HepG2 (cell line): ENCODE data around the gene TANGO6. TPM values are rescaled to one million over a fixed set of nuclear protein-coding genes. Genes with fewer than 3 reads are reported as not detected.

ENCODE experiments used
- EP300 ChIP-seq, 3 experiments: sonication (generic) in 1 of 3; formaldehyde crosslinking in 1 of 3; IDR thresholded peaks; 2 replicates each; pipeline versions ENCODE4 v1.5.1 to v1.6.1; 2011 to 2020; ENCODE audit warnings: low read depth in 2 of 3, low read length in 2 of 3, borderline replicate concordance in 1 of 3, improper control_type of control experiment in 1 of 3, mild to moderate bottlenecking in 1 of 3, missing genetic modification reagents in 1 of 3, moderate library complexity in 1 of 3
- GATA4 ChIP-seq: sonication (generic); IDR thresholded peaks from 2 replicates; pipeline ENCODE4 v1.6.1; 2016; ENCODE audit warnings: antibody characterized with exemption, low read depth, borderline replicate concordance
- MYPOP ChIP-seq: sonication (generic); formaldehyde crosslinking; IDR thresholded peaks from 2 replicates; pipeline ENCODE4 v1.8.1; 2023; ENCODE audit warnings: mild to moderate bottlenecking, moderate library complexity, missing genetic modification reagents
- RERE ChIP-seq: IDR thresholded peaks from 2 replicates; pipeline ENCODE4 v1.6.1; 2016; ENCODE audit warnings: low read depth, missing genetic modification reagents, missing compliant biosample characterization
- REST ChIP-seq, 2 experiments: IDR thresholded peaks; 2 replicates each; pipeline ENCODE4 v1.6.1; 2011 to 2012; ENCODE audit warnings: low read length in 2 of 2, borderline replicate concordance in 1 of 2, low read depth in 1 of 2, mild to moderate bottlenecking in 1 of 2, moderate library complexity in 1 of 2
- ZFP36 ChIP-seq: fragments of 150-350 bp; IDR thresholded peaks from 2 replicates; pipeline ENCODE4 v1.6.1; 2018; ENCODE audit warnings: borderline replicate concordance, low read length, low read depth; ENCODE audit not compliant: partially characterized antibody
- ZNF234 ChIP-seq: sonication (generic); formaldehyde crosslinking; conservative IDR thresholded peaks from 2 replicates; pipeline ENCODE4 v1.5.1; 2020; ENCODE audit warnings: mild to moderate bottlenecking, missing genetic modification reagents
- ZNF317 ChIP-seq: sonication (generic); formaldehyde crosslinking; IDR thresholded peaks from 2 replicates; pipeline ENCODE4 v1.5.0; 2020; ENCODE audit warnings: mild to moderate bottlenecking, missing genetic modification reagents
- ZNF614 ChIP-seq: IDR thresholded peaks from 2 replicates; pipeline ENCODE4 v1.6.1; 2018; ENCODE audit warnings: missing biosample characterization, missing genetic modification reagents, inconsistent platforms, borderline replicate concordance
- ZNF687 ChIP-seq: sonication (generic); formaldehyde crosslinking; IDR thresholded peaks from 2 replicates; pipeline ENCODE4 v1.5.1; 2020; ENCODE audit warnings: mild to moderate bottlenecking, missing genetic modification reagents, moderate library complexity
- ZNF780A ChIP-seq: sonication (generic); formaldehyde crosslinking; IDR thresholded peaks from 2 replicates; pipeline ENCODE4 v1.8.0; 2022; ENCODE audit warnings: mild to moderate bottlenecking, missing genetic modification reagents, moderate library complexity
- ZSCAN21 ChIP-seq: sonication (generic); formaldehyde crosslinking; IDR thresholded peaks from 2 replicates; pipeline ENCODE4 v1.8.0; 2022; ENCODE audit warnings: mild to moderate bottlenecking, missing genetic modification reagents, moderate library complexity, borderline replicate concordance
- polyA plus RNA-seq, 8 experiments: library from polyadenylated mRNA; depleted of rRNA in 3 of 8; stranded (reverse) in 7 of 8; unstranded in 1 of 8; fragments of >200 nt; fragmentation: Illumina TruSeq in 4 of 8; extraction: Trizol in 4 of 8; gene quantifications; 2 replicates each; pipeline versions ENCODE4 v1.2.1 to v1.2.3, GENCODE V29; 2011 to 2016; ENCODE audit warnings: low read depth in 4 of 8, missing spikeins in 1 of 8, mixed read lengths in 1 of 8; ENCODE audit not compliant: insufficient read depth in 1 of 8
- total RNA-seq, 5 experiments: library from RNA; depleted of rRNA; stranded (reverse); fragments of >200 nt; fragmentation: Illumina TruSeq; extraction: Trizol; gene quantifications; 2 replicates each; pipeline ENCODE4 v1.2.3, GENCODE V29; 2016; ENCODE audit warnings: low read depth in 1 of 5

The TANGO6 gene
- total and polyA plus RNA-seq, 2 of the 13 experiments (the other 11 are each of a cell fraction or from before 2014, with no cell fraction given), result 7.2 to 13.3 TPM

- peak; percentile 94 for TF ChIP-seq ZNF687 (CRISPR knock-in tag)
- no peak for TF ChIP-seq ZNF234 (CRISPR knock-in tag)
- TF ChIP-seq MYPOP (CRISPR knock-in tag), result peak; percentile 92
- no peak for TF ChIP-seq RERE
- no peak for TF ChIP-seq ZNF780A (CRISPR knock-in tag)
- TF ChIP-seq ZFP36, result no peak
- no peak; the same call in 1 of the 2 replicates for TF ChIP-seq ZNF317 (CRISPR knock-in tag)
- 0 out of 4 replicates have a peak, but pooled peaks of 1 of the 2 experiments have one; percentile 22 for TF ChIP-seq EP300 (IDR thresholded peaks at IDR 0.05; ENCODE audit: low read depth in 2 of 2, low read length in 2 of 2)
- no peak for TF ChIP-seq EP300 (CRISPR knock-in tag; IDR thresholded peaks at IDR 0.05; ENCODE audit: borderline replicate concordance)
- peak; percentile 66; the same call in 1 of the 2 replicates for TF ChIP-seq ZSCAN21
- TF ChIP-seq REST (IDR thresholded peaks at IDR 0.05; ENCODE audit: borderline replicate concordance in 1 of 2, low read depth in 1 of 2, low read length in 2 of 2), result no peak
- no peak for TF ChIP-seq ZNF614 (CRISPR knock-in tag)
- 0 out of 2 replicates have a peak, but pooled peaks have one; percentile 53 for TF ChIP-seq GATA4
Measured at GRCh38 chr16:68843482-68844210, at the start of gene TANGO6 (continued).
